Measurements from ENCODE around the gene NSG2. TPM values are rescaled to one million over a fixed set of nuclear protein-coding genes. Genes with fewer than 3 reads are reported as not detected.

The NSG2 gene
- total RNA-seq, 1 experiment from 2014 or later, result not detected

DNA sequence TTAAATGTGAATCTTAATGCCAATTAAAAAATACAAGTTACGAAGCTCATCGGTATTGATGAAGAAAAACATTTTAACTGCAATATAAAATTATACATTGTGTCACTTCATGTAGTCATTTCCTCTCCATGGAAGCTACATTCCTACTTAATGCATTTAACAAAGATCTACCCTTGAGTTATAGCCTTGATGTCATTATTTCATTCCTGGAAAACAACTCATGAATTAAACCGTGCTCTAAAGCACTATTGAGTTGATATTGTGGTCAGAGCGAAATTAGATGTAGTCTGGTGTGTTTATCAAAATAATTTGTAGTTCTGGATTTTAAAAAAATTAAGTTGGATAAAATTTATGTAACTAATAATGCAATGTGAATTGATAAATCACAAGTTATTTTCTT lies 45.4 kb upstream of the NSG2 start:
- TF ChIP-seq, protein P1, sequence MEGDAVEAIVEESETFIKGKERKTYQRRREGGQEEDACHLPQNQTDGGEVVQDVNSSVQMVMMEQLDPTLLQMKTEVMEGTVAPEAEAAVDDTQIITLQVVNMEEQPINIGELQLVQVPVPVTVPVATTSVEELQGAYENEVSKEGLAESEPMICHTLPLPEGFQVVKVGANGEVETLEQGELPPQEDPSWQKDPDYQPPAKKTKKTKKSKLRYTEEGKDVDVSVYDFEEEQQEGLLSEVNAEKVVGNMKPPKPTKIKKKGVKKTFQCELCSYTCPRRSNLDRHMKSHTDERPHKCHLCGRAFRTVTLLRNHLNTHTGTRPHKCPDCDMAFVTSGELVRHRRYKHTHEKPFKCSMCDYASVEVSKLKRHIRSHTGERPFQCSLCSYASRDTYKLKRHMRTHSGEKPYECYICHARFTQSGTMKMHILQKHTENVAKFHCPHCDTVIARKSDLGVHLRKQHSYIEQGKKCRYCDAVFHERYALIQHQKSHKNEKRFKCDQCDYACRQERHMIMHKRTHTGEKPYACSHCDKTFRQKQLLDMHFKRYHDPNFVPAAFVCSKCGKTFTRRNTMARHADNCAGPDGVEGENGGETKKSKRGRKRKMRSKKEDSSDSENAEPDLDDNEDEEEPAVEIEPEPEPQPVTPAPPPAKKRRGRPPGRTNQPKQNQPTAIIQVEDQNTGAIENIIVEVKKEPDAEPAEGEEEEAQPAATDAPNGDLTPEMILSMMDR (IDR thresholded peaks at IDR 0.05; ENCODE audit: insufficient read depth in 1 of 2, low read depth in 1 of 2, low read length in 1 of 2, severe bottlenecking in 1 of 2, unreplicated experiment in 1 of 2), result no peak
- Histone ChIP-seq H3K4me3 (ENCODE audit: low read depth, low read length) (no peak overlapping the region), H3K36me3 (ENCODE audit: control insufficient read depth, insufficient read depth, low read length) (no peaks in the 10 kb centered on the region), H3K27me3 (replicated peaks; ENCODE audit: control insufficient read depth, insufficient read depth, low read length) (no peaks in the 10 kb centered on the region), H3K9me3 (no peaks in the 10 kb centered on the region; the same call in 1 of the 2 replicates), H3K4me1 (no peaks in the 10 kb centered on the region)
- CTCF ChIA-PET, result no interaction called here
- intact Hi-C loops (cut with micrococcal nuclease; ENCODE audit: unreplicated experiment), result no loop called here
- Mint-ChIP-seq H3K4me1 (ENCODE audit: low read depth, unreplicated experiment) (no peaks in the 10 kb centered on the region), H3K27me3 (ENCODE audit: insufficient read depth, unreplicated experiment) (peaks cover 26% of the 10 kb centered on the region), H3K27ac (ENCODE audit: unreplicated experiment) (no peak overlapping the region), H3K36me3 (ENCODE audit: insufficient read depth, unreplicated experiment) (no peaks in the 10 kb centered on the region), H3K4me3 (ENCODE audit: unreplicated experiment) (no peak overlapping the region), H3K9me3 (ENCODE audit: unreplicated experiment) (no peaks in the 10 kb centered on the region)
- POLR2A ChIA-PET, result no interaction called here
- DNase-seq, result no peak
- BruUV-seq (replicated peaks), result no TSS peak

DNA sequence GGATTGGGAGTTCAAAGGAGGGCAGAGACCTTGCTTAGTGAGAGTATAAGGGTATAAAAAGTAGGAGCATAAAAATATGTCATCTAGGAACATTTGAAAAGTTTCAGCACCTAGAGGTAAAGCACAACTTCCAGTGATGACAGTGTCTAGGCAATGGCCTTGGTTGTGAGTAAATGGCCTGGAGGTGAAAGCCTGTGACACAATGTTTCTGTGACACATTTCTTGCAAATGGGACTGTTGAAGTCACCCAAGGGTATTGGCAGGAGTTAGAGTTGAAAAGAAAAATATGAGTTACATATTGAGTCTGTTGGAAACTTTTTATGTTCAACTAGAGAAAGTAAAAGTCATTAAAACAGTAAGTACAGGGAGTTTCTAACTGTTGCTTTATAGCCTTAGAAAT lies 41.7 kb upstream of the NSG2 start:
- H3K4me3 ChIP-seq (ENCODE audit: low read depth, low read length), result no peak overlapping the region
- Mint-ChIP-seq H3K9me3 (ENCODE audit: unreplicated experiment) (no peaks in the 10 kb centered on the region), H3K4me3 (ENCODE audit: unreplicated experiment) (no peak overlapping the region), H3K4me1 (ENCODE audit: low read depth, unreplicated experiment) (no peaks in the 10 kb centered on the region), H3K27me3 (ENCODE audit: insufficient read depth, unreplicated experiment) (peaks cover 13% of the 10 kb centered on the region), H3K27ac (ENCODE audit: unreplicated experiment) (no peak overlapping the region), H3K36me3 (ENCODE audit: insufficient read depth, unreplicated experiment) (no peaks in the 10 kb centered on the region)
- H3K27me3 ChIP-seq (replicated peaks; ENCODE audit: control insufficient read depth, insufficient read depth, low read length), result no peaks in the 10 kb centered on the region
- POLR2A ChIA-PET, result no interaction called here
- DNase-seq, result no peak
- no TSS peak for BruUV-seq (replicated peaks)
- intact Hi-C loops (cut with micrococcal nuclease; ENCODE audit: unreplicated experiment), result no loop called here
- CTCF ChIA-PET, result no interaction called here
- no peaks in the 10 kb centered on the region; the same call in 1 of the 2 replicates for H3K9me3 ChIP-seq
- H3K36me3 ChIP-seq (ENCODE audit: control insufficient read depth, insufficient read depth, low read length), result no peaks in the 10 kb centered on the region
- H3K4me1 ChIP-seq, result no peaks in the 10 kb centered on the region
- TF ChIP-seq, protein P1 (IDR thresholded peaks at IDR 0.05; ENCODE audit: insufficient read depth in 1 of 2, low read depth in 1 of 2, low read length in 1 of 2, severe bottlenecking in 1 of 2, unreplicated experiment in 1 of 2), result no peak

DNA sequence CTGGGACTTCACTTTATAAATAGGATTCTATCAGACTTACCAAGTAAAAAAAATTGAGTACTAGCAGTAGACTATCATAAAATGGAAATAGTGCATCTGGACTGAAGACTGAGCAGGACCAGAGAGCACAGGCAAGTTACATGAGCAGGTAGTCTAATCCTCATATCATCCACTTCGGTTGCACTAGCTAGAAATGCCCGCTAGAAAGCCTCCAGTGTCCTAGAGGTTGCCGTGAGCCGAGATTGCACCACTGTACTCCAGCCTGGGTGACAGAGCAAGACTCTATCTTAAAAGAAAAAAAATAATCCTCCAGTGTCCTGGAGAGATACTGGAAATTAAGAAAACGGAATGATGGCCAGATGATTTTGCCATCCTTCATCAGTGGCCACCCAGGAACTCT lies 36.6 kb upstream of the NSG2 start:
- Mint-ChIP-seq H3K36me3 (ENCODE audit: insufficient read depth, unreplicated experiment) (no peaks in the 10 kb centered on the region), H3K27ac (ENCODE audit: unreplicated experiment) (no peak overlapping the region), H3K27me3 (ENCODE audit: insufficient read depth, unreplicated experiment) (peaks cover 13% of the 10 kb centered on the region), H3K4me3 (ENCODE audit: unreplicated experiment) (no peak overlapping the region), H3K4me1 (ENCODE audit: low read depth, unreplicated experiment) (no peaks in the 10 kb centered on the region), H3K9me3 (ENCODE audit: unreplicated experiment) (no peaks in the 10 kb centered on the region)
- Histone ChIP-seq H3K4me3 (ENCODE audit: low read depth, low read length) (no peak overlapping the region), H3K9me3 (no peaks in the 10 kb centered on the region), H3K27me3 (replicated peaks; ENCODE audit: control insufficient read depth, insufficient read depth, low read length) (no peaks in the 10 kb centered on the region), H3K4me1 (no peaks in the 10 kb centered on the region), H3K36me3 (ENCODE audit: control insufficient read depth, insufficient read depth, low read length) (no peaks in the 10 kb centered on the region)
- ChIA-PET POLR2A (no interaction called here), CTCF (interaction anchor here (0.6 kb wide), 1 partner anchor 309 kb away, joined by 3 read pairs; no protein-coding TSS in a partner anchor)
- TF ChIP-seq, protein P1 (IDR thresholded peaks at IDR 0.05; ENCODE audit: insufficient read depth in 1 of 2, low read depth in 1 of 2, low read length in 1 of 2, severe bottlenecking in 1 of 2, unreplicated experiment in 1 of 2), result no peak
- intact Hi-C loops (cut with micrococcal nuclease; ENCODE audit: unreplicated experiment), result no loop called here
- DNase-seq, result no peak
- no TSS peak for BruUV-seq (replicated peaks)

All from Caco-2 (cell line).